OCI-LY1 (cell line): ENCODE data around the gene HMMR.

ENCODE experiments used
- H2AFZ ChIP-seq: fragments of 200-600 bp; sonication (generic), shearing (Covaris generic); 2 replicates; pipeline ENCODE4 v1.6.0; 2014; ENCODE audit warnings: antibody characterized with exemption, mild to moderate bottlenecking, low read length
- H3F3A ChIP-seq: fragments of 200-600 bp; sonication (generic), shearing (Covaris generic); 2 replicates; pipeline ENCODE4 v1.6.0; 2014; ENCODE audit warnings: mild to moderate bottlenecking, antibody characterized with exemption, low read length, moderate library complexity; ENCODE audit not compliant: insufficient read depth
- H3K27ac ChIP-seq: fragments of 200-600 bp; sonication (generic); 2 replicates; pipeline ENCODE4 v1.5.1; 2014; ENCODE audit warnings: low read length, mixed run types, mild to moderate bottlenecking, low read depth; ENCODE audit not compliant: poor library complexity, severe bottlenecking
- H3K27me3 ChIP-seq: fragments of 200-600 bp; sonication (generic); 2 replicates; pipeline ENCODE4 v1.6.0; 2014; ENCODE audit warnings: antibody characterized with exemption, mild to moderate bottlenecking, low read length, moderate library complexity; ENCODE audit not compliant: insufficient read depth
- H3K36me3 ChIP-seq: fragments of 200-600 bp; sonication (generic); 2 replicates; pipeline ENCODE4 v1.6.1; 2014; ENCODE audit warnings: mild to moderate bottlenecking, antibody characterized with exemption, low read length, moderate library complexity, mixed read lengths; ENCODE audit not compliant: insufficient read depth
- H3K4me1 ChIP-seq: fragments of 200-600 bp; sonication (generic); 2 replicates; pipeline ENCODE4 v1.5.1; 2014; ENCODE audit warnings: mild to moderate bottlenecking, low read length, moderate library complexity; ENCODE audit not compliant: insufficient read depth, severe bottlenecking
- H3K4me2 ChIP-seq: fragments of 200-600 bp; sonication (generic), shearing (Covaris generic); 2 replicates; pipeline ENCODE4 v1.6.1; 2014; ENCODE audit warnings: low read length
- H3K4me3 ChIP-seq: fragments of 200-600 bp; sonication (generic); 2 replicates; pipeline ENCODE4 v1.5.1; 2014; ENCODE audit warnings: low read length, low read depth, mild to moderate bottlenecking, mixed read lengths; ENCODE audit not compliant: poor library complexity, severe bottlenecking
- H3K79me2 ChIP-seq: fragments of 200-600 bp; shearing (Covaris generic); 2 replicates; pipeline ENCODE4 v1.6.1; 2016; ENCODE audit warnings: mixed run types, low read length, mixed read lengths; ENCODE audit not compliant: insufficient read depth
- H3K9ac ChIP-seq: fragments of 200-600 bp; sonication (generic), shearing (Covaris generic); 2 replicates; pipeline ENCODE4 v1.6.1; 2014; ENCODE audit warnings: mild to moderate bottlenecking, low read length, mixed read lengths
- H3K9me2 ChIP-seq: fragments of 200-600 bp; sonication (generic), shearing (Covaris generic); 2 replicates; pipeline ENCODE4 v1.6.1; 2014; ENCODE audit warnings: low read depth, mild to moderate bottlenecking, low read length, mixed read lengths
- H3K9me3 ChIP-seq: fragments of 200-600 bp; shearing (Covaris generic); 2 replicates; pipeline ENCODE4 v1.6.1; 2014; ENCODE audit warnings: low read length, mixed read lengths
- H4K20me1 ChIP-seq: fragments of 200-600 bp; sonication (generic), shearing (Covaris generic); 2 replicates; pipeline ENCODE4 v1.6.0; 2016; ENCODE audit warnings: mild to moderate bottlenecking, low read length; ENCODE audit not compliant: insufficient read depth
- CTCF ChIP-seq: fragments of 200-600 bp; sonication (generic), shearing (Covaris generic); IDR thresholded peaks from 2 replicates; pipeline ENCODE4 v1.5.1; 2017; ENCODE audit warnings: mild to moderate bottlenecking, antibody characterized with exemption, low read length, moderate library complexity, mixed read lengths
- EZH2 ChIP-seq: fragments of 200-600 bp; sonication (generic), shearing (Covaris generic); IDR thresholded peaks from 2 replicates; pipeline ENCODE4 v1.8.0; 2017; ENCODE audit warnings: borderline replicate concordance, mixed run types, mild to moderate bottlenecking, antibody characterized with exemption, low read length, moderate library complexity, mixed read lengths

HMMR gene

GRCh38 chr5:163445345-163445744, 15.1 kb upstream of the HMMR start:
- Histone ChIP-seq H3K4me2 (no peak overlapping the region), H3F3A (no peaks in the 10 kb centered on the region), H4K20me1 (no peaks in the 10 kb centered on the region), H3K27ac (no peak overlapping the region), H3K4me3 (no peak overlapping the region), H3K27me3 (no peaks in the 10 kb centered on the region), H3K4me1 (no peaks in the 10 kb centered on the region), H2AFZ (no peak overlapping the region), H3K9me2 (no peaks in the 10 kb centered on the region), H3K9ac (no peak overlapping the region), H3K79me2 (no peaks in the 10 kb centered on the region), H3K36me3 (peaks cover 98% of the 10 kb centered on the region), H3K9me3 (no peaks in the 10 kb centered on the region)
- TF ChIP-seq EZH2 (no peak), CTCF (no peak)

- Histone ChIP-seq H3K4me2 (no peak overlapping the region), H3K27ac (no peak overlapping the region), H3K79me2 (no peaks in the 10 kb centered on the region), H3K4me3 (no peak overlapping the region), H3F3A (no peaks in the 10 kb centered on the region), H4K20me1 (no peaks in the 10 kb centered on the region), H3K9me2 (no peaks in the 10 kb centered on the region), H3K4me1 (no peaks in the 10 kb centered on the region), H3K27me3 (no peaks in the 10 kb centered on the region), H3K36me3 (peaks cover 98% of the 10 kb centered on the region), H2AFZ (no peak overlapping the region), H3K9ac (no peak overlapping the region), H3K9me3 (no peaks in the 10 kb centered on the region)
- no peak for TF ChIP-seq EZH2
- no peak for TF ChIP-seq CTCF
Measured at GRCh38 chr5:163447191-163447590, 13.2 kb upstream of the HMMR start.

GRCh38 chr5:163447875-163448274, 12.6 kb upstream of the HMMR start:
- no peak overlapping the region for H2AFZ ChIP-seq
- TF ChIP-seq EZH2 (no peak), CTCF (no peak)
- H3F3A ChIP-seq = no peaks in the 10 kb centered on the region
- H4K20me1 ChIP-seq = no peaks in the 10 kb centered on the region
- H3K27ac ChIP-seq = no peak overlapping the region
- H3K4me3 ChIP-seq = no peak overlapping the region
- no peaks in the 10 kb centered on the region for H3K4me1 ChIP-seq
- no peak overlapping the region for H3K4me2 ChIP-seq
- H3K36me3 ChIP-seq = peaks cover 98% of the 10 kb centered on the region
- H3K9me2 ChIP-seq = no peaks in the 10 kb centered on the region
- H3K27me3 ChIP-seq = no peaks in the 10 kb centered on the region
- no peaks in the 10 kb centered on the region for H3K79me2 ChIP-seq
- H3K9ac ChIP-seq = no peak overlapping the region
- no peaks in the 10 kb centered on the region for H3K9me3 ChIP-seq
